ENCODE data around the gene C22orf23. TPM values are rescaled to one million over a fixed set of nuclear protein-coding genes. Genes with fewer than 3 reads are reported as not detected.

Gene C22orf23
- total RNA-seq, 1 experiment from 2014 or later = 0.64 TPM

GRCh38 chr22:37991731-37992442 lies 38.5 kb upstream of the C22orf23 start:
- H3K27ac ChIP-seq (ENCODE audit: low read depth, low read length, poor library complexity, severe bottlenecking) = no peak overlapping the region
- no peaks in the 10 kb centered on the region for H3K27me3 ChIP-seq (replicated peaks; ENCODE audit: insufficient read depth, low read depth, low read length, poor library complexity)
- POLR2A ChIA-PET (ENCODE audit: low non-redundant PET) = no interaction called here
- no TSS peak for BruUV-seq (replicated peaks)
- H3K4me1 ChIP-seq (ENCODE audit: insufficient read depth, low read length, poor library complexity, severe bottlenecking) = peaks cover 11% of the 10 kb centered on the region
- TF ChIP-seq CTCF (conservative IDR thresholded peaks at IDR 0.05; ENCODE audit: low read depth, low read length) (no peak), EZH2 (IDR thresholded peaks at IDR 0.05; ENCODE audit: borderline replicate concordance, low read depth, low read length, poor library complexity, severe bottlenecking) (no peak)
- no peak for DNase-seq (ENCODE audit: low spot score)
- no peaks in the 10 kb centered on the region for H3K9me3 ChIP-seq (ENCODE audit: low read depth, low read length, poor library complexity, severe bottlenecking)
- CTCF ChIA-PET = no interaction called here
- H3K36me3 ChIP-seq (ENCODE audit: insufficient read depth, low read length, poor library complexity, severe bottlenecking) = no peaks in the 10 kb centered on the region
- intact Hi-C loops (cut with micrococcal nuclease; ENCODE audit: unreplicated experiment) = no loop called here
- H3K4me3 ChIP-seq (ENCODE audit: low read depth, low read length, poor library complexity, severe bottlenecking) = no peak overlapping the region

- intact Hi-C loops (cut with micrococcal nuclease; ENCODE audit: unreplicated experiment) = no loop called here
- CTCF ChIA-PET = no interaction called here
- POLR2A ChIA-PET (ENCODE audit: low non-redundant PET) = no interaction called here
- Histone ChIP-seq H3K4me3 (ENCODE audit: low read depth, low read length, poor library complexity, severe bottlenecking) (no peak overlapping the region), H3K27ac (ENCODE audit: low read depth, low read length, poor library complexity, severe bottlenecking) (no peak overlapping the region), H3K4me1 (ENCODE audit: insufficient read depth, low read length, poor library complexity, severe bottlenecking) (peaks cover 5% of the 10 kb centered on the region), H3K36me3 (ENCODE audit: insufficient read depth, low read length, poor library complexity, severe bottlenecking) (no peaks in the 10 kb centered on the region), H3K9me3 (ENCODE audit: low read depth, low read length, poor library complexity, severe bottlenecking) (no peaks in the 10 kb centered on the region), H3K27me3 (replicated peaks; ENCODE audit: insufficient read depth, low read depth, low read length, poor library complexity) (no peaks in the 10 kb centered on the region)
- no peak for DNase-seq (ENCODE audit: low spot score)
- TF ChIP-seq EZH2 (IDR thresholded peaks at IDR 0.05; ENCODE audit: borderline replicate concordance, low read depth, low read length, poor library complexity, severe bottlenecking) (no peak), CTCF (conservative IDR thresholded peaks at IDR 0.05; ENCODE audit: low read depth, low read length) (no peak)
- BruUV-seq (replicated peaks) = no TSS peak
Observed at GRCh38 chr22:37990862-37991261, 37.5 kb upstream of the C22orf23 start.

- H3K4me1 ChIP-seq (ENCODE audit: insufficient read depth, low read length, poor library complexity, severe bottlenecking) = no peaks in the 10 kb centered on the region
- ChIA-PET POLR2A (ENCODE audit: low non-redundant PET) (no interaction called here), CTCF (no interaction called here)
- DNase-seq (ENCODE audit: low spot score) = no peak
- no peaks in the 10 kb centered on the region for H3K27me3 ChIP-seq (replicated peaks; ENCODE audit: insufficient read depth, low read depth, low read length, poor library complexity)
- H3K36me3 ChIP-seq (ENCODE audit: insufficient read depth, low read length, poor library complexity, severe bottlenecking) = no peaks in the 10 kb centered on the region
- no TSS peak for BruUV-seq (replicated peaks)
- no peak overlapping the region for H3K27ac ChIP-seq (ENCODE audit: low read depth, low read length, poor library complexity, severe bottlenecking)
- no peak for TF ChIP-seq EZH2 (IDR thresholded peaks at IDR 0.05; ENCODE audit: borderline replicate concordance, low read depth, low read length, poor library complexity, severe bottlenecking)
- no peak for TF ChIP-seq CTCF (conservative IDR thresholded peaks at IDR 0.05; ENCODE audit: low read depth, low read length)
- intact Hi-C loops (cut with micrococcal nuclease; ENCODE audit: unreplicated experiment) = no loop called here
- H3K4me3 ChIP-seq (ENCODE audit: low read depth, low read length, poor library complexity, severe bottlenecking) = no peak overlapping the region
- H3K9me3 ChIP-seq (ENCODE audit: low read depth, low read length, poor library complexity, severe bottlenecking) = no peaks in the 10 kb centered on the region
Observed at GRCh38 chr22:37990301-37990700, 36.9 kb upstream of the C22orf23 start.
